GM04503 (cell line): ENCODE results near the gene PLEKHG7.
"Not testable (repeated sequence)": the region's sequence is repeated elsewhere in the genome, so short reads cannot be mapped to it uniquely, and the experiment has no call there.

Experiments
- DNase-seq: peaks from one replicate; pipeline ENCODE4 v3.0.0-alpha.2; 2012; ENCODE audit warnings: low read depth

Gene PLEKHG7

DNA sequence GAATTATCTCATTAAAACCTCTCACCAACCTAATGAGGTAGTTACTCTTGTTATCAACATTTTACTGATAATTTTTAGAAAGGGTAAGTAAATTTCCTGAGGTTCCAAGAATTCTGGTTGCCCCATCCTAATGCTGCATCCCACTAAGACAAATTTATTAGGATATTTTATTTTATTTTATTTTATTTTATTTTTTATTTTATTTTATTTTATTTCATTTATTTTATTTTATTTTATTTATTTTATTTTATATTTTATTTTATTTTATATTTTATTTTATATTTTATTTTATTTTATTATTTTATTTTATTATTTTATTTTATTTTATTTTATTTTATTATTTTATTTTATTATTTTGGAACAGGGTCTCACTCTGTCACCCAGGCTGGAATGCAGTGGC lies 46.9 kb downstream of the PLEKHG7 start:
- not testable (repeated sequence) for DNase-seq

DNA sequence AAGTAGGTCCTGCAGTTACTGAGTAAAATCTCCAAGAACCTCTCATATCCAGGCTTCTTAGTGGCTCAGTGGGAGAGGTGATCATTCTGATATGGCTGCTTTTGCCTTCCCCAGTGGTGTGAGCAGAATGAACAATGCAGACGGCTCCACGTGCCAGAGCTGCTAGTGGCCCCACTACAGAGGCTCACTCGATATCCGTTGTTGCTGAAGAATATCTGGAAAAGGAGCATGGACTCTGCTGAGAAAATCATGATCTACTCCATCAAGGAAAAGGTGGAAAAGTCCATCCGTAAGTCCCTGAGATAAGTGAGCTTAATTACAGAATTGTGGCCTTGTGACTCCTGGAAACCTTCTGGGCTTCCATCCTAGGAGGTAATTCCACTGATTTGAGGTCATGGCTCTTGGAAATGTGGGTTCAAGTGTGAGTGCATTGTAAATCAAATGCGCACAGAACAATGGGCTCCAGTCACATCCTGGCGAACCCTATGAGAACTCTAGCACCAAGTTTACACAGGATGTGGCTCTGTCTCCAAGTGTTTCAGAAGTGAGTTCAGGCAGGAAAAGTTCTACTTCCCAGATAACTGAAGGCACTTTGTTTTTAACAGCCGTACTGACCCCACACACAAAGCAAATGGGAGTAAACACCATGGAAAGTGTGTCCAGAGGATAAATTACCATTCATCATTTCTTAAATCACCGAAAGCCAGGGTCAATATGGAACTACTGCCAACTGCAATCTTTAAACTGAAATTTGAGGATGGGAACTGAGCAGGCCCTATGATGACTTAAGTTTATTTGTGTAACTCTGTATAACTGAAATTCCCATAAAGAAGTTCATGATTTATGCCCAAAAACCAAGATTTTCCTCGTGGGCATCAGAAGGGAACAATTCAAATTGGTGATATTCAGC lies 51.4 kb downstream of the PLEKHG7 start:
- DNase-seq, result no peak

DNA sequence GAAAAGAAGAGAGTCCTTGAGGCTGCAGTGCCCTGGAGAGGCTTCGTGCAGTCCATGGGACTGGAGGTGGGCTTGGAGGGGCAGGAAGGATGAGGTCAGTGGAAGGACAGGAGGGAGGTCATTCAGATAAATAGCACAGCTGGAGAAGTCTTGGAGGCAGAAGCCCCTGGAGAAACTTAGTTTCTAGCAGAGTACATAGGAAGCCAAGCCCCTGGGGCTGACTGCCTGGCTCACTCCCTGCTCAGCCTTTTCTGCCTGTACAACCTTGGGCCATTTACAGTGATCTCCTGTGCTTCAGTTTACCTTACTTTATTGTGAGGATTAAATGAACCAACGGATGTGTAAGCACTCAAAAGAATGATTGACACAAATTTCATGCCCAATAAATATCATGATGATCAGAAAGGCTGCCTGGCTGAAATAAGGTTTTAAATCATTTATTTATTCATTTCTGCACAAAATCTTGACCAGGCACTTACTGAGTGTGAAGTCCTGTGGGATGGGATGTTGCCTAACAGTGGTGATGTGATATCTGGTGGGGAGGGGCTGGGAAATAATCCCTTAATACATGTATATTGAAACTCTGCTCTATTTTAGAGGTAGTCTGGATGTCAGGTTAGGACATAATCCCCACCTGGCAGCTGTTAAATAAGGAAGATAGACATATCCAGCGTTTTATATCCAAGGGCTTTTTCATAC lies 54.3 kb downstream of the PLEKHG7 start:
- DNase-seq, result no peak

DNA sequence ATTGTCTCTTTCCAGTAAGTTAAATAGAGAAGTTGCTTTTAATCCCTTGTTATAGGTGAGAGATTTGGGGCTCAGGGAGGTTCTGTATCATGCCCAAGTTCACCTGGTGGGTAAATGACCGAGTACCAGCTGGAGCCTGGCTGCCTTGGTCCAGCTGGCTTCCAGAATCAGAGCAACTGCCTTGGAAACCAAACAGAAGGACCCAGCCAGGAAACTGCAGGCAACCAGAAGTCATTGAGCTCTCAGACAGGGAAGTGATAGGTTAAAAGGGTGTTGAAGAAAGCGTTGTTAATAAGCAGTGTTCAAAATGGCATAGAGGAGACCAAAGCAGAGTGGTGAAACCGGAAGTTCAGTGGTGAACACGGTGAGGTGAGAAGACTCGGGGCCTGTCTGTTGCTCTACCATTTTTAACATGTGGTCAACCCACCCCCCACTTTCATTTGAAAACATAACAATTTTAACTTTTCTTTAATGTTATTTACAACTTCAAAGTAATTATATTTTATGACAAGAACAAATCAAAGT lies 54.9 kb downstream of the PLEKHG7 start:
- DNase-seq, result no peak

DNA sequence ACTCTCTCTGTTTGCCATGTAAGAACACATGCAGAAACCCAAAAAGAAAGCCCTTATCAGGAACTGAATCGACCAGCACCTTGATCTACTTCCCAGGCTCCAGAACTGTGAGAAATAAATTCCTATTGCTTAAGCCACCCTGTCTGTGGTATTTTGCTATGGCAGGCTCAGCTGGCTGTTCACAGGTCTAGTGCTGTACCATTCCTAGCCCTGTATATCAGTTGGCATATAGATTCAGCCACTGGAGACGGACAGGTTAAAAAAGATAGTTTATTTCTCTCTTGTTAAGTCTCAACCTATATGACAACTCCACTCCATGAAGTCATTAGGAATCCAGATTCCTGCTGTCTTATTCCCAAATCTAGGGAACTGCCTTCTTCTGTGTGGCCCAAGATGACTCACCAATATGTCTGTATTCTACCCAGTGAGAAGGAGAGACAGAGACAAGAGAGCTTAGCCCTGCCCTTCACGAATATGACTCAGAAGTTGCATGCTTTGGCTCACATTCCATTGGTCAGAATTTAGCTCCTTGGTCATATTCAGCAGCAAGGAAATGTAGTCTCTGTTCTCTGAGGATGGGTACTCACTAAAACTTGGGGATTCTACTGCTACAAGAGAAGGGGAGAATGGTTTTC lies 57.0 kb downstream of the PLEKHG7 start:
- peak; percentile 79 for DNase-seq

DNA sequence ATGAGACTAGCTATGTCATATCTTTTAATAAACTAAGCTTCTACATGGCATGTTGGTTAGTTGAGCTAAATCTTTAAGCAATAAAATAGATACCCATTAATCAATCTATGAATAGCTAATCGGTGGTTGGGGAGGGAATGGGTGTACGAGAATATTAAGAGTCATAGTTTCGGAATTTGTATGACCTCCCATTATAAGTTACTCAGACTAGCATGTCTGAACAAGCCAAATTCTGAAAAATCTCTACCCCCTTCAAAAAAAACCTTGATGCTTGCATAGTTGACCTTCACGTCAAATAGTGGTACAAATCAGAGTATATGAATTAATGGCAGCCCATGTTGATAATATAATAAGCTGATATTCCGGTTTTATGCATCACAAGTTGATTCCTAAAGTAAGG lies 60.0 kb downstream of the PLEKHG7 start:
- DNase-seq, result no peak

DNA sequence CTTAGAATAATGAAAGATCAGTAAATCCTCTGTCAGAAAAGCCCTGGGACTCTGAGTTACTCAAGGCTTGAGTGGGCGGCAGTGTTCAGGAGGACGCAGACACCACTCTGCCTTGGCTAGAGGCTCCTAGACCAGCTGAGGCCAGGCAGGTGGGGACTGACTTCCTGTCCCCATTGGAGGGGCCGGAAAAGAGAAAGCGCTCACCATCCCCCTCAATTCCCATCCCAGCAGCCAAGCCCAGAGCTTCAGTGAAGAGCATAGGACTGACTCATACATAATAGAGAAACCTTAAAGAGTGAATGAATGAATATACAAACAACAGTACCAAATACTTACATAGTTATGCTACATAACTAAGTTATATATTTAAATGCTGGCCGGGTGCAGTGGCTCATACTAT lies 62.0 kb downstream of the PLEKHG7 start:
- DNase-seq, result no peak

DNA sequence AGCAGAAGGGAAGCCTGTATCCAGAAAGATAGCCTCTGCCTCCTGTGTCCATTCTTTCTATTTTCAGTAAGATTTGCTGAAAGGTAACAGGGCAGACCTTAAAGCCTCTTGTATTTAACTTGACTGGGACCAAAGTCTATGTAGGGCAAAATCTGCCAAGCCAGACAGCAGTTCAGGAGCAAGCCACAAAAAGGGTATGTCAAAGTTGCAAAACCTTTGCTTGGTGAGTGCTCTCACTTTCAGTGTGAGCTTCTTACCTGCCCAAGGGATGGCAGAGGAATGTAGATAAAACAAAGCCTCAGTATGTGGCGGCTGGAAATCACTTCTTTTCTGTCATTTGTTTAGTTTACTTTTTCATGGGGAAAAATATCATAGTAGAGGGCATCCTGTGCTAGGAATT lies 63.1 kb downstream of the PLEKHG7 start:
- no peak for DNase-seq

DNA sequence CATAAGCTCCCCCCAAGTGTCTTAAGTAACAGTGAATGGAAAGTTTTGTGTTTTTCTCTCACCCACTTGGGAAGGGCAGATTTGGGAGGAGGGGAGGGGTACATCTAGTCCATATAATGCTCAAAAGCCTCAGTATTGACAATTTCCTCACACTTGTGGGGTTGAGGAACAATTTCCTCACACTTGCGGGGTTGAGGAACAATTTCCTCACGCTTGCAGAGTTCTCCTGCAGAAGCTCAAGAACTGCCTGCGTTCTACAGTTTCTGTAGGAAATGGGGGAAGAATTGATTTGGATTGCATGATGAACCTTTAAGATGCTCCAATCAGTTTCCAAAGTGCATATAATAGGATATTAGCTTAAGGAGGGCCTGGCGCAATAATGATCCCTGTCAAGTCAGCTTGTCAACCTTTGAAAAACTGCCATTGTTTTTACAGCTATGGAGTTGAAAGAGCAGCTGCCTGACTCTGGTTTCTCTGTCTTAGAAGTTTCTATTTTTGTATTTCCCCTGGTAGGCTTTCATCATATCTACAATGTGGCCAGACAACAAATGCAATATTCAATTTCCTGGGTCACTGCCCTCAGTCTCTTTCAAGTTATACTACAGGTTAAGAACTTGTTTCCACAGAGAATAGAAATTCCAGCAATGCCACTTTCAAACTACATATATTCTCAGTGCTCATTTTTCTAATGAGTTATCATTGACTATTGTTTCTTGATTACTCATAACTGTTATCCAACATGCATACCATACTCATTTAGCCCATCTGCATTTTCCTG lies 66.5 kb downstream of the PLEKHG7 start:
- DNase-seq, result no peak

DNA sequence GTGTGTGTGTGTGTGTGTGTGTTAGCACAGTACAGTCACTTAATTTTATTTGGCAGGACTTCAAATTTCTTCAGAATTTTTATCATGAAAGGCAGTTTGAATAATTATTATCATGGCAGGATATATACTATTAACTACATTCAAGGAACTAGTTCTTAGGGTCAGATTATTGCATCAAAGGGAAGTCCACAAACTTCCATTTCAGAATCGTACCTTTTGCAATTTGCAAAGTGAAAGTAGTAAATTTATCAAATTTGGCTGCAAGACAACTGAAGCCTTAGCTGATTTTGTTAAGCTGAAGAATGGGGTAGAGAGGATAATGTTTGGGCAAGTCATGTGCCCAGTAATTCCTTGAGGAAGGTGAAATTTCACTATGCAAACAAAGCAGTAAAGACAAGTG lies 68.2 kb downstream of the PLEKHG7 start:
- no peak for DNase-seq

DNA sequence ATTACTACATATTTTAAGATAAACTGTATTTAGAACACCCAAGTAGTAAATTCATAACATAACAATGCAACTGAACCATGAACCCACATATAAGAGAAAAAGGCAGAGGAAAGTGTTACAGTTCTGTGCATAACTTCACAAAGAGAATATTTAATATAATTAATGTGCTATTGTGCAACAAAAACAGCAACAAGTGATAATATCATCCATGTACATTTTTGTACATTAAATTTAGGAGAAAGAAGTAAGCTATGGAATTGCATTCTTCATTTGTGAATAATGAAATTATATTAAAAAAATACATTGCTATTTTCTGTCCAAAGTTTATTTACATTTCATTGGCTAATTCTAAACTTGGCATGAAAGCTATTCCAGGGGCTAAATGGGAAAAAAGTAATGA lies 72.6 kb downstream of the PLEKHG7 start:
- no peak for DNase-seq

DNA sequence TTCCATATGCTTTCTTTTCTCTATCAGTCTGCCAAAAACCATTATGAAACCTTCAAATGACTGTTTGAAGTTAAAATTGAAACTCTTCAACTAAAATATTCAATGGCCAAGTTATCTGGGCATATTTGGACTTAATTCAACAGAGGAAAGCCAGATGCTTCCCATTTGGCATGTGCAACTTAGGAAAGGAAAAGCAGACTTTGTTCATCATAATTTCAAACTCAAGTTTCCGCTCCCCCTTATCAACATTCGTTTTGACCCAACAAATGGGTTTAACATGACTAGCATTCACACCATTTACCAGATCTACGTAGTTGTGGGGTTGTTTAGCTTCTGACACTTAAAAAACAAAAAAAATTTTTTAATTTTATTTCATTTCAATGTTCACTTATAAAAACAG lies 75.7 kb downstream of the PLEKHG7 start:
- no peak for DNase-seq

DNA sequence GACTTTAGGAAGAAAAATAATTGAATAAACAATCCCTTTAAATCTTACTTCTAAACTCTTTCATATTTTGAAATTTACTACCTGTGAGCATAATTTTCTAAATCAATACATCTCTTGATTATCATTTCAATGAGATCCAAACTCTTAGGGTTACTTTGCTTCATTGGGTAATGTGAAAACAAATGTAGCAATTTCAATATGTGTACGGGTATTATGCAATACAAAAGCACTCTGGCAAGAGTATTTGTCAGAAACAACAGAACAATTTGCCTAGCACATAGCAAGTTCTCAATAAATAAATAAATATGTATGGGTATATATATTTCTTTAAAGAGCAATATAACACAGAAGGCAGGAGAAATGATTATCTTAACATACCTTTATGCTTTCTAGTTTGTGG lies 77.1 kb downstream of the PLEKHG7 start:
- no peak for DNase-seq

DNA sequence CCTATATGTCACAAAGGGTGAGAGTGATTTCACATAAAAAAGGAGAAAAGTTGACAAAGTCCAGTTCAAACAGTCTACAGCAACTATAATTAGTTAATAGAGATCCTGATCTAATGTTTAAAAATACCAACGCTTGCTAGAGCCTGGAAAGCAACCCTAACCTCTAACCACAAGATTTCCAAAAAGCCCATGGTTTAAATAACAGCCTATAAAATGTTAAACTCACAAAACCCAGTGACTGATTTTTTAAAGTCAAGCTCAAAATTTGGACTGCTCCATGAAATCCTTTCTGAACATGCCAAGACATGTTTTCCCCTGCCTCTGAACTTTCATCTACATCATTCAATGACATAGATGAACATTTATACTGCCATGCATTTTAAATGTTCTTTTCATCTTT lies 81.6 kb downstream of the PLEKHG7 start:
- DNase-seq, result peak; percentile 56

DNA sequence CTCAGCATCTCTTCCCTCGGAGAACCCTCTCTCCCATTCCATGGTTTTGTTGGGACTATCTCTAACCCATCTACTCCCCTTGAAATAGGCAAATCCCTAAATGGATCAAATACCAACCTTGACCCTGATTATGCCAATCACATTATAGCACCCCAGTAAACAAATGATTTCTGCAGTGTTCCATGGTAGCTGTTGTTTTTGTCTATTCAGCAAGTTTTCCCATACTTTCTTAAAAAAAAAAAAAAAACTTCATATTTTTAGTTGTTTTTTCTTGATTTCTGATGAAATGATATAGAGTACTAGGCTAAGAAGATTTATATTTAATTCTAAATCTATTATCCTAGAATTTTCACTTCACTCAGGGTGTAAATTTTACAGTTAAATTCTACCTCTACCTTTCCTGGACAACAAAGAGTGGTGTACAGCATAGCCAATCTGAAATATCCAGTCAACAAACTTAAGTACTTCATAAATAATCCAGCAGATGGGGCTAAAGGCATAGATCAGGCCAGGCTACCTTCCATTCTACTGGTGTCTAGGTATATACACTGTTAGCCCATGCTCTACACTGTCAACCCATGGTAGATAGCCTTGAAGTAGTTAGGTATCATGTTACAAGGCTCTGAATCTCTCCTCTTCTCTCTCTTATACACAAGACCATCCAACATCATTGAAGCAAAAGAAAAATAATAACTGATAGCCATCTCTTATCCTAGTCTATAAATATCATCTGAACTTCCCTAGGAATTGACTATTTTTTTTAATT lies 82.2 kb downstream of the PLEKHG7 start:
- no peak for DNase-seq

DNA sequence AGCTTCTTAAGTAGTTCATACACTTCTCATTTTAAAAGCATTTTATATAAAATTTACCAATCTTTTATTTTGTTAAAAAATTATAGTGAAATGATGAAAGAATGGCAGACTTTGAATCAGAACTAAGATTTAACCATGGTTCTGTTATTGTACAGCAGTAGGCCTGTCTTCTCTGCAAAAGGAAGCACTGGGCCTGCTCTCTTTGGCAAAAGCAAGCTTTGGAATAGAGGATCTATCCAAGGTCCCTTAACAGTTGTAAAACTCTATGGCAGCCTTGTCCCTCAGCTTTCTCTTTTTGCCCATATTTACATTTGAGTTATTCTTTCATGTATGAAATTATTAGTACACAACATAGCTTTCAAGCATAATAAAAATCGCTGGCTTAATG lies 82.8 kb downstream of the PLEKHG7 start:
- DNase-seq, result no peak

DNA sequence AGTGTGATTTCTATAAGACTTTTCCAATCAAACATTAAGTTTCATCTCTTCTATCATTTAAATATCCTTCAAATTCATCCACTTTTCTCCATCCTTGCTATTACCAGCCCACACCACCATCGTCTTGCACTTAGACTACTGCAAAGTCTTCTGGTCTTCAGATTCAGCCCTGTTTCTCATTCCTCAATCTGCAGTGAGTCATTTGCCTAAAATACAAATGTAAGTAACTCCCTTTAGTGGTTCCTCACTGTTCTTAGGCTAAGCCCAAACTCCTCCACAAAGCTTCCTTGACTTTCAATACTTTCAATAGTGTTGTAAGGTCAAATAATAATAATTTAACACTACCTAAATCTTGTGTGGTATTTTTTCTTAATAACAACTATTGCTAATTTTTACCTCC lies 83.3 kb downstream of the PLEKHG7 start:
- DNase-seq, result no peak

DNA sequence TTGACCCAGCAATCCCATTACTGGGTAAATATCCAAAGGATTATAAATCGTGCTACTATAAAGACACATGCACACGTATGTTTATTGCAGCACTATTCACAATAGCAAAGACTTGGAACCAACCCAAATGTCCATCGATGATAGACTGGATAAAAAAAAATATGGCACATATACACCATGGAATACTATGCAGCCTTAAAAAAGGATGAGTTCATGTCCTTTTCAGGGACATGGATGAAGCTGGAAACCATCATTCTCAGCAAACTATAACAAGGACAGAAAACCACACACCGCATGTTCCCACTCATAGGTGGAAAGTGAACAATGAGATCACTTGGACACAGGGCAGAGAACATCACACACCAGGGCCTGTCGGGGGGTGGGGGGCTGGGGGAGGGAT lies 91.6 kb downstream of the PLEKHG7 start:
- not testable (repeated sequence) for DNase-seq

DNA sequence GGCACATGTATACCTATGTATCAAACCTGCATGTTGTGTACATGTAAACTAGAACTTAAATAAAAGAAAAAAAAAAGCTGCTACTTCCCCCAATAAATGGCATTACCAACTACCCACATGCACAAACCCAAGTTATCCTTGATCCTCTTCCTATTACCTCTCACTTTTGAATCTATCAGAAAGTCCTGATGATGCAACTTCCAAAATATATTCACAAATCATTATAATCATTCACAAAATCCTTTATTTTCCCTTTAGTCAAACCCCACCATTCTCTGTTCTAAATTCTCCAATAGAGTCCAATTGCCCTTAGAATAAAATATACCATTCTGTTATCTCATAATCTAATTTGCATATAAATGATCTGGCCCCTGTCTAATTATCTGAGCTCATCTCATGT lies 92.0 kb downstream of the PLEKHG7 start:
- no peak for DNase-seq

DNA sequence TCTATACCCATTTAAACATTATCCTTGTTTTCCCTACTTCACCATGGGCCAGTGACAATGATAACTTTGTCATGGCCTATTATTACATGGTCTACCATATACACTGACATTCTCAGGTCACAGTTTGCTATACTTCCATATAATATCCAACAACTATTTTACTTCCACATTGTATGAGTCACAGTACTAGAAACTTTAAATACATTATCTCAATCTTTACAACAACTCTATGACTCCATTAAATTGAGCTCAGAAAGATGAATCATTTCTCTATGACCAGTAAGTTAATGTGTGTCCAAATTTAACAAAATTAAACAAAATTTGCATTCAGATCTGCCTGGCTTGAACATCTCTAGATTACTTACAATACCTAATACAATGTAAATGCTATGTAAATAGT lies 93.9 kb downstream of the PLEKHG7 start:
- no peak for DNase-seq

DNA sequence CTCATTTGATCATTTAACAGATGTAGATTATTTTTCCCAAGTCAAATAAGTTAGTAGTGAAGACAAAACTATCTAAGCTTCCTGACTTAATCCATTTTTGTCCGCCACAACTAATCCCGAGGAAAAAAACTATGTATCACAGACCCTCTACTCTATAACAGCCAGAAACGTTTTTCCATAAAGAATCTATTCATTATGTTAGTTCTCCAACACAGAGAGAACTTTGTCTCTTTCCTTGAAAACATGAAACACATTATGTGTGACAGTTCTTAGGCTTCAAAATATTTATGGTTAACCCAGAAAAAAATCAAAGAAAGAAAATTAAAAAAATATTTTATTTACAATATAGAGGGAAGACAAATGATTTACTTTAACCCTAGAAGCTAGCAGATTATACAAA lies 100.1 kb downstream of the PLEKHG7 start:
- DNase-seq, result no peak
